MM.1S (cell line): ENCODE data around the gene OR52I2.

Source experiments
- CTCF ChIP-seq: fragments of 300-600 bp; sonication (generic); IDR thresholded peaks from 2 replicates; pipeline ENCODE4 v1.5.1; 2016; ENCODE audit warnings: antibody characterized with exemption, low read length, mixed read lengths
- EZH2 ChIP-seq: fragments of 300-600 bp; sonication (generic); optimal IDR thresholded peaks from 2 replicates; pipeline ENCODE3; 2017; ENCODE audit warnings: low read depth, mild to moderate bottlenecking, antibody characterized with exemption, low read length, mixed read lengths
- EZH2phosphoT487 ChIP-seq: fragments of 300-600 bp; sonication (generic); IDR thresholded peaks from 2 replicates; pipeline ENCODE4 v1.6.1; 2018; ENCODE audit warnings: antibody characterized with exemption, low read length

- TF ChIP-seq CTCF, result no peak
- no peak for TF ChIP-seq EZH2phosphoT487
- TF ChIP-seq EZH2, result no peak
These were observed 24.9 kb downstream of the OR52I2 start for GRCh38 chr11:4606231-4607015.
